Esophagus squamous epithelium (tissue), 5 donors: ENCODE results near the gene ST8SIA1. TPM values are rescaled to one million over a fixed set of nuclear protein-coding genes. Genes with fewer than 3 reads are reported as not detected.

ENCODE experiments used
- DNase-seq: peaks from one replicate; lab custom pipeline; 2025; lab: John Stamatoyannopoulos, UW
- H3K27ac ChIP-seq, 4 donors: fragments of 200-600 bp; sonication (generic); one replicate each; pipeline ENCODE4 v1.5.1; 2016 to 2019; ENCODE audit warnings: mild to moderate bottlenecking in 1 of 4
- H3K27me3 ChIP-seq, 4 donors: fragments of 200-600 bp; sonication (generic); 1 replicate in 3 of 4; 2 replicates in 1 of 4; pipeline versions ENCODE4 v1.5.1 to v1.6.0; 2017 to 2021; ENCODE audit warnings: antibody characterized with exemption in 1 of 4
- H3K36me3 ChIP-seq, 3 donors: fragments of 200-600 bp; sonication (generic); one replicate each; pipeline ENCODE4 v1.5.1; 2016 to 2019
- H3K4me1 ChIP-seq, 3 donors: fragments of 200-600 bp; sonication (generic); one replicate each; pipeline ENCODE4 v1.5.1; 2017 to 2019
- H3K4me3 ChIP-seq, 4 donors: fragments of 200-600 bp; sonication (generic); 1 replicate in 3 of 4; 2 replicates in 1 of 4; pipeline ENCODE4 v1.5.1; 2016 to 2019; ENCODE audit warnings: mild to moderate bottlenecking in 2 of 4, moderate library complexity in 1 of 4
- H3K9me3 ChIP-seq, 3 donors: fragments of 200-600 bp; sonication (generic); one replicate each; pipeline ENCODE4 v1.5.1; 2016 to 2019
- CTCF ChIP-seq, 6 experiments: fragments of 450-650 bp in 4 of 6; fragments of 200-600 bp in 2 of 6; sonication (generic) in 2 of 6; IDR thresholded peaks; one replicate each; pipeline ENCODE4 v1.5.1; 2016 to 2019; ENCODE audit warnings: antibody characterized with exemption in 6 of 6, mild to moderate bottlenecking in 4 of 6, moderate library complexity in 4 of 6
- POLR2A ChIP-seq, 4 donors: fragments of 450-650 bp; IDR thresholded peaks; one replicate each; pipeline ENCODE4 v1.6.1; 2017; ENCODE audit warnings: antibody characterized with exemption in 4 of 4, mild to moderate bottlenecking in 4 of 4, moderate library complexity in 3 of 4
- WGBS, 2 donors: methylation state at CpG; one replicate each; pipeline ENCODE4 v1.1.5; 2018; 5-methylcytosine and 5-hydroxymethylcytosine counted together
- intact Hi-C: fragments of 100-400 bp; cut with DNase I; formaldehyde crosslinking; loops from one replicate; pipeline ENCODE4 v1.15.0; 2022
- total RNA-seq, 4 donors: library from RNA; depleted of rRNA; stranded (reverse); fragments of >200 nt; gene quantifications; one replicate each; pipeline ENCODE4 v1.1.0, GENCODE V29; 2016
- donor health status: DM: yes; HTN: yes; CAD: no.

Gene ST8SIA1
- total RNA-seq, 4 donors from 2014 or later, result 0.38 to 5.3 (median 1.0) TPM

DNA sequence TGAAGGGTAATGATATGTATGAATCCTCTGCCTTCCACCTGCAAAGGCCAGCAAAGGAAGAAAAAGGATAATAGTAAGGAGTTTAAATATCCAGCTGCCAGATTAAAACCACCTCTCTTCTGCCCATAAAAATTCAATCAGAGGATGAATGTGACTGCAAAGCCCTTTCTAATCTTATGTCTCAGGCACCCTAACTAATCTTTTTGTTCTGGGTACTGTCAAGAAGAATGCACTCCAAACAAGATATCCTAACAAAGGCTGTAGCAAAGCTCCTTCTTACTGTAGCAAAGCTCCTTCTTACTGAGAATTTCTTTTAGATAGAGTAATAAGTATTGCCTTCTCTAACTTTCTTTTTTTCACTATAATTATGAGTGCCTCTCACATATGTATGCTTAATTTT lies 91.8 kb downstream of the ST8SIA1 start:
- Histone ChIP-seq H3K9me3 (no peaks in the 10 kb centered on the region), H3K4me3 (no peak overlapping the region), H3K27ac (no peak overlapping the region), H3K36me3 (no peaks in the 10 kb centered on the region), H3K4me1 (no peaks in the 10 kb centered on the region), H3K27me3 (no peaks in the 10 kb centered on the region)
- intact Hi-C loops, result no loop called here
- DNase-seq, result no peak
- TF ChIP-seq CTCF (IDR thresholded peaks at IDR 0.05), result no peak
- TF ChIP-seq POLR2A (IDR thresholded peaks at IDR 0.05), result no peak

- TF ChIP-seq POLR2A (IDR thresholded peaks at IDR 0.05) (no peak), CTCF (IDR thresholded peaks at IDR 0.05) (no peak)
- Histone ChIP-seq H3K4me1 (no peaks in the 10 kb centered on the region), H3K27me3 (no peaks in the 10 kb centered on the region), H3K9me3 (no peaks in the 10 kb centered on the region), H3K27ac (no peak overlapping the region), H3K36me3 (no peaks in the 10 kb centered on the region), H3K4me3 (no peak overlapping the region)
- no peak for DNase-seq
- intact Hi-C loops, result no loop called here
- WGBS, 2 donors, result 75 to 79% methylated on average over 2 to 3 of the region's 3 CpGs
These were observed 96.3 kb downstream of the ST8SIA1 start for GRCh38 chr12:22238211-22238610.

GRCh38 chr12:22234561-22234960 lies 99.9 kb downstream of the ST8SIA1 start:
- no peak for DNase-seq
- peaks cover 0 to 8% (median 0%) of the 10 kb centered on the region in 3 donors for H3K4me1 ChIP-seq

DNA sequence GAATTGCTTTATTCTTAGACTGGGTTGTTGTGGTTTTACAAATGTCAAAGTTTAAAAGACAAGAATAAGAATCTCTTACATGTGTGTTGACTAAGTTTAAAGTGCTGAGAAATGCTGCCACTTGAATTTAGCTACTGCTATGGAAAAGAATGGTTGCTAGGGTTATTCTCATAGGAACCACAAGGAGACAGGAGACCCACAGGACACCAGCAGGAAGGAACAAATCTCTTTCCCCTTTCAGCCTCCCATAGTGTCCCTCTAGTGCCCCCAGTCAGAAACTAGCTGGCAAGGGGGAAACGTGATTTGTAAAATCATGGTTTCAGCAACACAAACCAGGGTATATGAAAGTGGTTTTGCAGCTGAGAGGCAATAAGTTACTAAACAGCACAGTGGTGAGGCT lies 102.7 kb downstream of the ST8SIA1 start:
- WGBS, 2 donors, result 33 to 45% methylated on average over 1 of the region's 1 CpG
- Histone ChIP-seq H3K36me3 (no peaks in the 10 kb centered on the region), H3K4me3 (no peak overlapping the region), H3K4me1 (peaks cover 0 to 19% (median 8%) of the 10 kb centered on the region in 3 donors), H3K9me3 (no peaks in the 10 kb centered on the region), H3K27ac (no peak overlapping the region), H3K27me3 (no peaks in the 10 kb centered on the region)
- intact Hi-C loops, result no loop called here
- no peak for DNase-seq
- no peak for TF ChIP-seq POLR2A (IDR thresholded peaks at IDR 0.05)
- no peak for TF ChIP-seq CTCF (IDR thresholded peaks at IDR 0.05)

More at GRCh38 chr12:22234561-22234960, 99.9 kb downstream of the ST8SIA1 start:
- Histone ChIP-seq H3K27me3 (no peaks in the 10 kb centered on the region), H3K9me3 (no peaks in the 10 kb centered on the region), H3K4me3 (no peak overlapping the region), H3K27ac (no peak overlapping the region), H3K36me3 (no peaks in the 10 kb centered on the region)
- TF ChIP-seq CTCF (IDR thresholded peaks at IDR 0.05) (no peak), POLR2A (IDR thresholded peaks at IDR 0.05) (no peak)
- intact Hi-C loops, result no loop called here

DNA sequence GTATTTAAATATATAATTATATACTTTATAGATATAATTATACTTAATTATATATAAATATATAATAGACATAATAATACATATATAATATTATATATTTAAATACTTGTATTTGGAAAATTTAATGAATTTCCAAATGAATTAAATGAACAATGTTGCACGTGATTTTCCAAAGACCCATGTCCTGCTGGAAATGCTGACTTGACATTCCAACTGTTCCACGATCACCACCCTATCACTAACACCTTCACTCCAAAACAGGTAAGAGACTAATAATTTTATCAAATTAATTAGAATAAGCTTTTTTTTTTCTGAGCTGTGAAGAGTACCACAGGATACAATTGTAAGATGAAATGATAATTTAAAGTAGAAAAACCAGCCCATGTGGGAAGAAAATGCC lies 103.4 kb downstream of the ST8SIA1 start:
- no peak for DNase-seq
- intact Hi-C loops, result no loop called here
- Histone ChIP-seq H3K27ac (no peak overlapping the region), H3K27me3 (no peaks in the 10 kb centered on the region), H3K9me3 (no peaks in the 10 kb centered on the region), H3K4me1 (peaks cover 0 to 19% (median 8%) of the 10 kb centered on the region in 3 donors), H3K36me3 (no peaks in the 10 kb centered on the region), H3K4me3 (no peak overlapping the region)
- TF ChIP-seq CTCF (IDR thresholded peaks at IDR 0.05), result no peak
- TF ChIP-seq POLR2A (IDR thresholded peaks at IDR 0.05), result no peak
- 92 to 95% methylated on average over 2 of the region's 2 CpGs for WGBS, 2 donors
